GM12892 (cell line): ENCODE data around the gene DAB2IP.

Source experiments
- POLR2A ChIP-seq: IDR thresholded peaks from 2 replicates; pipeline ENCODE4 v1.6.1; 2011; ENCODE audit warnings: low read depth, low read length, control low read depth
- POLR2AphosphoS5 ChIP-seq: IDR thresholded peaks from 2 replicates; pipeline ENCODE4 v1.6.1; 2011; ENCODE audit warnings: low read depth, low read length, control low read depth

DNA sequence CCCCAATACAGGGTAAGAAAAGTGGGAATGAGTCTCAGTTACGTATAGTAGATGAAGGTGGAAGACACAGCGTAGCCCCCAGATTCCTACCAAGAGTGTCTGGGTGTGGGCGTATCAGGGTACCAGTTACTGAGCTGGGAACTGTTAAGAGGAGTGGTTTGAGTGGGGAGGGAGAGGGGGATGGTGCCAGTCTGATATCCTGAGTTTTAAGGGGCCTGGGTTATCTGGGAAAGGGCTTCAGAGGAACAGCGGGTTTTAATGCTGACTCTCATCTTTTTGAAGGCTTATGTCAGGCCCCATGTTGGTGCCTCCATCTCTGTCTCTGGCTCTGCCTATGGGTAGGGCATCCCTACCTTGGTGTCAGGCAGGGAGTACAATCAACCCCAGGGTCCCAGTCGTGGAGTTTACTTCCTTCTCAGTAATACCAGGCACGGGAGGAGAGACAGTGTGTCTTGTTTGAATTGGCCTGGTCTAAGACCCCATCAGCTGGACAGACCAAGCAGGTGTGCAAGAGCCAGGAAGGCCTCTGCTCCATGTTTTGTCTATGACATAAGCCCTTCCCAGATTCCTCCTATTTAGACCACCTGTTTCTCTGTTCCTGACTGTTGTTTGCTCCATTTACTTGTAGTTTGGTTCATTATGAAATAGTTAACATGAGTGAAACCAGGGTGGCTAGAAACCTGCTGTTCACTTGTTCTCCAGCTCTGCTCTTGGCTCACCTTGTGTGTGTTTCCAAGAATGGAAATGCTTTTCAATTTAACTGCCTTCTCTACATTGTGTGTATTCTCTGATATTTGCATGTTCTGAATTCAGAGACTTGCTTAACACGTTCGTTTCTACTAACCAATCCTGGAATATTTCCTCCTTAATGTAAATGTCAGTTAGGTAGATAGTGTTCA, 125.6 kb downstream of the DAB2IP start:
- TF ChIP-seq POLR2AphosphoS5 (no peak), POLR2A (no peak)
